ENCODE data around the gene RSRP1.
A peak's percentile ranks its signal among the peaks of the same experiment; 100 is the strongest.
"Not testable (repeated sequence)": the region's sequence is repeated elsewhere in the genome, so short reads cannot be mapped to it uniquely, and the experiment has no call there.

Gene RSRP1

DNA sequence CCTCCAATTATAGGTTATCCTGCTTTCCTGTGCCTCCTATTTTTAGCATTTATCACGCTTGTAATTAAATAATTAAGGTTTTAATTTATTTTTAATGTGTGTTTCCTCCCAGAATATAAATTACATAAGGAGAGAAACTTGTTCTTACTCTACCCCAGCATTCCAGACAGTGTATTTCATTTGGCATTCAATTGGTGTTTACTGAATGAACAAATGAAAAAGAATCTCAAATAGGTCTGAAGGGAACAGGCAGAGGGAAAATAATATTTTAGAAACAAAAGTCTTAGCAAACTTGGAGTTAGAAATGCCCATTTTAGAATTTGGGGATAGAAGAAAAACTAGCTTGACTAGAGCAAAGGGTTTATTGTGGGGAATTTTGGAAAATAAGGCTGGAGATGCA lies 9.9 kb upstream of the RSRP1 start:
- DNase-seq (ENCODE audit: low read depth, low spot score) = no peak

DNA sequence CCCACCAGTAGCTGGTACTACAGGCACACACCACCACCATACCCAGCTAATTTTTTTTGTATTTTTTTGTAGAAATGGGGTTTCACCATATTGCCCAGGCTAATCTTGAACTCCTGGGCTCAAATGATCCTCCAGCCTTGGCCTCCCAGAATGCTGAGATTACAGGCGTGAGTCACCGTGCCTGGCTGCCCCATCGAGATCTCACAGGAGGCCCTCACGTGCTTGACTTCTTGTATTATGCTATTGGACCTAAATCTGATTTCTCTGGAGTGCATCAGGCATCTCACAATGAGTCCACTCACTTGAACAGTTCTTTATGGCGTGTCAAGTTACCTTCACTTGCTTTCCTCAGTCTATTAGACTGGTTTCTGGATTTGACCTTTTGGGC lies 9.3 kb upstream of the RSRP1 start:
- DNase-seq (ENCODE audit: low read depth, low spot score) = no peak

DNA sequence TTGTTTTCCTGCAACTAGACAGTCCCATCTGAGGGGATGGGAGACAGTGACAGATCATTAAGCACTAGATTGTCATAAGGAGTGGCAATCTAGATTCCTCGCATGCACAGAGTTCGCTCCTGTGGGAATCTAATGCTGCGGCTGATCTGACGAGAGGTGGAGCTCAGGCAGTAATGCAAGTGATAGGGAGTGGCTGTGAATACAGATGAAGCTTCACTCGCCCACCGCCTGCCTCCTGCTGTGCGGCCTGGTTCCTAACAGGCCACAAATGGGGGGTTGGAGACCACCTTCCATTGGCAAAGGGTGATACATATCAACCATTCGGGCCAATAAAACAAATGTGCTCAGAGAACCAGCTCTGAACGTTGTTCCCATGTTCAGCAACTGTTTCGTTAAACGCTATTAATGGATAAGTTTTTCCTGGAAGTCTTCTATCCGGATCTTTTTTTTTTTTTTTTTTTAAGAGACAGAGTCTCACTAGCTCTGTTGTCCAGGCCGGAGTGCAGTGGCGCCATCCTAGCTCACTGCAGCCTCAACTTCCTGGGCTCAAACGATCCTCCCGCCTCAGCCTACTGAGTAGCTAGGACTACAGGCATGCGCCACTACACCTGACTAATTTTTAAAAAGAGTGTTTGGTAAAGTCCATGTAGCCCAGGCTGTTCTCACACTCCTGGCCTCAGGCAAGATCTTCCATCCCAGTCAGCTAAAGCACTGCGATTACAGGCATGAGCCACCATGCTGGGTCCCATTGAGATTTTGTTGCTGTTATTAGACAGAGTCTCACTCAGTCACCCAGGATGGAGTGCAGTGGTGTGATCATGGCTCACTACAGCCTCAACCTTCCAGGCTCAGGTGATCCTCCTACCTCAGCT lies 8.7 kb upstream of the RSRP1 start:
- no peak for DNase-seq (ENCODE audit: low read depth, low spot score)

DNA sequence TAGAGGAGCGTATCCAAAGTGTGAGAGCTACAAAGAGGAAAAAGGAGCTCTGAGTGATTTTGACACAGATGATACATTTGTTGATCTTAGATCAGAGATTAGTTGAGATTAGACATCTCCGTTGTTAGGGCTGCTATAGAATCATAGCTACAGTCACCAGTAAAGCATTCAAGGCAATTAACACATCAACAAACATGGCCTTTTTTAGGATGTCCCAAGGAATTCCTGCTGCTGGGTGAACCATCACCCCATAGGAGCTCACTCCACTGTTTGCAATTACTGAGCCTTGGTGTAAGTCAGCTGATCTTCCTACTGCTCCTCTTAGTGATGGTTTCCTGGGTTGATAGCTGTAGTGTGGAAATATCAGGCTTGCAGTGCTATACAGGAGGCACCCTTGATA lies 6.7 kb upstream of the RSRP1 start:
- DNase-seq (ENCODE audit: low read depth, low spot score) = no peak

DNA sequence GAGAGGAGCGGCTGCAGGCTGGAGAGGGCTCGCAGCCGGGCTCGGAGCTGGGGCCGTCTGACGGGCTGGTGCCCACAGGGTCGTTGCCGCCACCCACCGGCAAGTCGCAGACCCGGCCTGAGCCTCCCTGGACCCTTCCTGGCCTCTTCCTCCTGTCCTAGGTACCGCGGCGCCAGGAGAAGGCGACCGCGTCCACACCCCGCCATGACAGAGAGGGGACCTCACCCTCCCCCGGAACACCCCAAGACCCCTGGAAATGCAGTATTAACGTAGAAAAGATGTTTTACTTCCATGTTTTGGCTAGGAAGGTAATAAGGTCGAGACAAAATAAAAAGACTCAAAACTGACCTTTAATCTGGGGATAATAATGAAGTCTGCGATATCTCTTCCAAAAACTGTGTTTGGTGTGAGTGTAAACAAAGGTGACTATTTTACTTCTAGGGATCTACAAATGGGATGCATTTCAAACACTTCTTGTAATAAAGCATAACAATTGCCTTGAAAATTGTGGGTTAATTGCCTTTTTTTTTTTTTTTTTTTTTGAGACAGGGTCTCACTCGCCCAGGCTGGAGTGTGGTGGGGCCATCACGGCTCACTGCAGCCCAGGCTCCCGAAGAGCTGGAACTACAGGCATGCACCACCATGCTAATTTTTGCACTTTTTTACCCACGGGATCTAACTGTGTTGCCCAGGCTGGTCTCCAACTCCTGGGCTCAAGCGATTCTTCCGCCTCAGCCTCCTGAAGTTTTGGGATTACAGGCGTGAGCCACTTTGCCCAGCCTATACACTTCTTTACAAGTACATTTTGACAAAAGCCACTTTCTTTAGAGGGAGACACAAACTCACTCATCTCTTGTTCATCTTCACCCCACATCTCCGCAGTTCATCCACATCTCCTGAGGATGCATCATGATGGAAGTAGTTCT lies 838 bp upstream of the RSRP1 start:
- DNase-seq (ENCODE audit: low read depth, low spot score) = peak; percentile 52

DNA sequence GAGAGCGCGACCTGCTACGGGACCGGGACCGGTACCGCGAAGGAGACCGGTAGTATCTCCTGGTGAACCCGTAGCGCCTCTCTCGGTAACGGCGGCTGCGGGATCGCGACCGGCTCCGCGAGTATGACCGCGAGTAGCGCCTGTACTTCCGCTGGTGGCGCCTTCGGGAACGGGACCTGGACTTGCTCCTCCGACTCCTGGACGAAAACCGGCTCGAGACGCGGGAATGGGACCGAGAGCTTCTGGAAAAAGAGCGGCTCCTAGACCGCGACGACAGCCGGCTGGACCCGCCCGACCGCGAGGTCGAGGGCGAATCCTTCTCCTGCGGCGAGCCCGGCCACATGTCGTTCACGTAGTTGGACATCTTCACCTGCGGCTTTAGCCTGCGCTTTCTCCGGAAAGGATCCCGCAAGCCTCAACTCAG lies 642 bp downstream of the RSRP1 start:
- no peak for DNase-seq (ENCODE audit: low read depth, low spot score)

DNA sequence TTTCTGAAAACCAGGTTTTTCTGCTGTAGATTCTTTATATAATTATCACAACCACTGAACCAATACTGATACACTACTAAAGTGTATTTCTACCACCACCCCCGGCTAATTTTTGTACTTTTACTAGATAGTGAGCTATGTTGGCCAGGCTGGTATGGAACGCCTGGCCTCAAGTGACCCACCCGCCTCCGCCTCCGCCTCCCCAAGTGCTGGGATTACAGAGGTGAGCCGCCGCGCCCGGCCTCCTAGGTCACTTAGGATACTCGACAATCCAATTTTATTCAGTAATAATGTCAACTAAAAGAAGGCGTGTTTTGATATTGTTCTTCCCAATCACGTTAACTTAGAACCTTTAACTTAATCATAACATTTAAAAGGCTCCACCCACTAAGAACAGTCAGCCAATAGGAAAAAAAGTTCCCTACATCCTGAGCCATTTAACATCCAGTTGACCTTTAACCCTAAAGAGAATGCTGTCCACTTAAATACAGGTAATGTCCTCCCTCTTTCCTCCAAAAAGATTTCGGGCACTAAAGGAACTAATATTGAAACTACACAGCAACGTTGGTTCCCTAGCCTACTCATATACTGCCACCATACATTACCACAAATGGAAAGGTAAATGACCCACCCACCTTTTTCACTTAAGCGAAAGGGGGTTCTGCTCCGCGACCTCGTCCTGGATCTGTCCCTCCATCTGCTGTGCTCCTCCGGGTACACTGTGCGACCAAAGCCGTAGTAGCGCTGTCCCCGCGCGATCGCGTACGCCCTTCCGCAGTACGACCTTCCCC lies 1.2 kb downstream of the RSRP1 start:
- DNase-seq (ENCODE audit: low read depth, low spot score) = no peak

DNA sequence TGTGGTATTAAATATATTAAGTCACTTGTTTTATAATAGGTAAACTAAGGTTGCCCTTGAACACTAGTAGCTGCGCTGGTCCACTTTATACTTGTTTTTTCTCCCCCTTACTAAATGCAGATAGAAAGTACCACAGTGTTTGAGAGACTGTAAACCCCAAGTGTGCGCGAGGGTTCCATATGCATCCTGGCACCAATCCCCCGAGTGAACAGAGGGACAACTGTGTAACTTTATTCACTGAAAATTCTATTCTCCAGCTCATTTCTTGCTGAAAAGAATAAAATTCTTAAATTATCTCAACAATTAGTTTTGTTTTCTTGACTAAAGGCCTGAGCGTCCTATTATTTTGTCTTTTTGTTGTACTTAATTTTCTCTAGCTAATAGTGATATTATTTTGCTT lies 1.9 kb downstream of the RSRP1 start:
- DNase-seq (ENCODE audit: low read depth, low spot score) = no peak

DNA sequence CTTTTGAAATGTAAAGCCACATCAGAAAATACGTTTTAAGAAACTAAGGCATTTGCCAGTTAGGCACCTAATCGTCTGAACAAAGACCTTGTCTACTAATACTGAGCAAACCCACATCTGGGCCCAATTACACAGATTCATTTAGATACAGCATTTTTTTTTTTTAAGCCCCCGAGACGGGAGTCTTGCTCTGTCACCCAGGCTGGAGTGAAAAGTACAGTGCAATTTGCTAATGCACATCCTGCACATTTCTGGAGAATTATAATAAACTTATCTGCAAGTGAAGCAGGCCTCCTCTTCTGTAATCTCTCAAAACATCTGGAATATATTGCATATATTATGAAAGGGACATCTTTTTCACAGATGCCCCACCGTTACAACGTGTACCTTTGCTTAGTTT lies 3.3 kb downstream of the RSRP1 start:
- no peak for DNase-seq (ENCODE audit: low read depth, low spot score)

DNA sequence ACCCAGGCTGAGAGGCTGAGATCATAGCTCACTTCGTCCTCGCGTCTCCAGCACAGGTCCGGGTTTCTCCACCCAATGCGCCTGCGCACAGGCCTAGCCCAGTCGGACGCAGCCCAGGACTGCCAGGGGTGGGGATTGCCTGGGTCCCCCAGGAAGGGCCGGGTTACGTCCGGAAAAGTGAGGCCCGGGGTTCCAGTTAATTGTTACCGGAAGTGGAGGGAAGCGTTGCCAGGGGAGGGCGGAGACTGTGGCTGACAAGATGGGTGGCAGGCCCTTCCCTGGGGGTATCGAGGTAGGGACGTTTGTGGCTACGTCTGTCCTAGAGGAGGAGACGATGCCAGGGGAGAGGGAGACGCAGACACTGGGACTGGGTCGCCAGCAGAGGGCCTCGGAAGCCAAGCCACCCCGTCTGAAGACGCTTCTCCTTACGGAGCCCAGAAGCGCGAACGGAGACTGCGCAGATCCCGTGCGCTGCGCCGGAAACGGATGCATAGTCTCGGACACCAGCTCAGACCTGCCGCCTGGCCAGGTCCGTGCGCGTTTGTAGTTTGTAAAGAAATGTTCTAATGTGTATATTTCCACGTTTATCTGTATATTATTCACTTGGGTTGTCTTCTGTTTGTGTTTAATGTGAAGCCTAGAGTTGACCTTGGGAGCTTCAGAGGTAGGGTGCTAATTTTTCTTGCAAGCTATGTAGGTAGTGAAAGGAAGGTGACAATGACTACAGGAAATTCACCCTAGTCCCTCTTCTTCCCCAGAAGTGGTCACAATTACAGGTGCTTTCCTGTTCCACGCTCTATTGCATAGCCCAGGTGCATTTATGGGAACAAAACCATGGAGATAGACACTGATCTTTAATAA lies 7.3 kb downstream of the RSRP1 start:
- DNase-seq (ENCODE audit: low read depth, low spot score) = peak; percentile 83

DNA sequence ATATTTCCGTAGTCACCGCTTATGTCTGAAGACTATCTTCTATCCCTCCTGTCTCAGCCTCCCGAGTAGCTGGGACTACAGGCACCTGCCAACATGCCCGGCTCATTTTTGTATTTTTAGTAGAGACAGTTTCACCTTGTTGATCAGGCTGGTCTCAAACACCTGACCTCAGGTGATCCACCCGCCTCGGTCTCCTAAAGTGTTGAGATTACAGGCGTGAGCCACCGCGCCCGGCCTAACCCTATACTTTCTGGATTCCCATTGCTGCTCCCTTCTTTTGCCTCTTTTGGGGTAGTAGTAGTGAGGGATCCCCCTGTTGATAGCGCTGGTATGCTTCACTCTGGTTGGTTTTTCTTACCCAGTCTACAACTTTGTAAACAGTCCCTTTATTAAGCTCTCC lies 9.2 kb downstream of the RSRP1 start:
- DNase-seq (ENCODE audit: low read depth, low spot score) = no peak

DNA sequence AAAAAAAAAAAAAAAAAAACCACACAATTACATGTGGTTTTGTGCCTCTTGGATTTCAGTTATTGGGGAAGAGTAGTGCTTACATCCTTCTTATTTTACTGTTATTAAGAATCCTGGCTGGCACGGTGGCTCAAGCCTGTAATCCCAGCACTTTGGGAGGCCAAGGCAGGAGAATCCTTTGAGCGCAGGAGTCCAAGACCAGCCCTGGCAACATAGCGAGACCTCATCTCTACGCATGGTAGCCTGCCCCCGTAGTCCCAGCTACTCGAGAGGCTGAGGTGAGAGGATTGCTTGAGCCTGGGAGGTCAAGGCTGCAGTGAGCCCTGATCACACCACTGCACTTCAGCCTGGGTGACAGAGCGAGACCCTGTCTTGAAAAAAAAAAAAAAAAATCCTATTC lies 11.0 kb downstream of the RSRP1 start:
- not testable (repeated sequence) for DNase-seq (ENCODE audit: low read depth, low spot score)

DNA sequence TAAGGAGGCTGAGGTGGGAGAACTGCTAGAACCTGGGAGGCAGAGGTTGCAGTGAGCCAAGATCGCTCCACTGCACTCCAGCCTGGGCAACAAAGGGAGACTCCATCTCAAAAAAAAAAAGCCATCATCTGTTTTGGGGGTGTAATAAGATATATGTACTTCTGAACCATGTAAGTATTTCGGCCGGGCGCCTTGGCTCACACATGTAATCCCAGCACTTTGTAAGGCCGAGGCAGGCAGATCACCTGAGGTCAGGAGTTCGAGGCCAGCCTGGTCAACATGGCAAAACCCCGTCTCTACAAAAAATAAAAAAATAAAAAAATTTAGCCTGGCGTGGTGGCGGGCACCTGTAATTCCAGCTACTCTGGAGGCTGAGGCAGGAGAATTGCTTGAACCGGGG lies 11.8 kb downstream of the RSRP1 start:
- DNase-seq (ENCODE audit: low read depth, low spot score) = not testable (repeated sequence)

DNA sequence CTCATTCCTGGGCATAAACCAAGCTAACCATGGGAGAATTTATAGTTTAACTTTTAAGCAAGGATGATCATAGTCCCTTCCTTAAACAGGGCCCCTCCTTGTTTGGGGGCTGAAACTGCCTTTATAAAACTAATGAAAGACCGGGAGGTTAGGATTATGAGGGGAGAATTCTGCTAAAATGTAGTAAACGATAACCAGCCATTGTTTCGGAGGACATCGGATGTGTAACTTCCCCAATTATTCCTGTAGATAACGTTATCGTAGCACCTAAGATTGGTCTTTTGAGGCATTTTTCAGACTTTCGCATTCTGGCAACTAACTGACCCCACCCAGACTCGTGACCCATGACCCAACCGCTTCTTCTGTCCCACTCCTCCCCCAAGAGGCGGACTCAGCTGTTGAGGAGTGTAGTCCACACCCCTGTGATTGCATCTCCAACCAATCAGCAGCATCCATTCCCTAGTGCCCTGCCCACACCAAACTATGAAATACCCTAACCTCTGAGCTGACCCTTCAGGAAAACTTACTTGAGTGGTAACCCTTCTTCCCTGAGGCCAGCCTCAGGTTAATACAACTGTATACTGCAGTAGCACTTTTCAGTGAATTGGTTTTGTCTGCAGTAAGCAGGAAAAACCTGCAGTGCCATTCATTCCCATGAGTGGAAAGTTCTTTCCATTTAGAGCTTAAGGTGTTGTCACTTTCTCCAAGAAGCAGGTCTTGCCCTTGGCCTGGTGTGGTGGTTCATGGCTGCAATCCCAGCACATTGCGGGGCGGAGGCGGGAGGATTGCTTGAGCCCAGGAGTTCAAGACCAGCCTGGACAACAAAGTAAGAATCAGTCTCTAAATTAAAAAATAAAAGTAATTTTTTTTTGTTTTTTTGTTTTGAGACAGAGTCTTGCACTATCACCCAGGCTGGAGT lies 14.1 kb downstream of the RSRP1 start:
- peak; percentile 90 for DNase-seq (ENCODE audit: low read depth, low spot score)

DNA sequence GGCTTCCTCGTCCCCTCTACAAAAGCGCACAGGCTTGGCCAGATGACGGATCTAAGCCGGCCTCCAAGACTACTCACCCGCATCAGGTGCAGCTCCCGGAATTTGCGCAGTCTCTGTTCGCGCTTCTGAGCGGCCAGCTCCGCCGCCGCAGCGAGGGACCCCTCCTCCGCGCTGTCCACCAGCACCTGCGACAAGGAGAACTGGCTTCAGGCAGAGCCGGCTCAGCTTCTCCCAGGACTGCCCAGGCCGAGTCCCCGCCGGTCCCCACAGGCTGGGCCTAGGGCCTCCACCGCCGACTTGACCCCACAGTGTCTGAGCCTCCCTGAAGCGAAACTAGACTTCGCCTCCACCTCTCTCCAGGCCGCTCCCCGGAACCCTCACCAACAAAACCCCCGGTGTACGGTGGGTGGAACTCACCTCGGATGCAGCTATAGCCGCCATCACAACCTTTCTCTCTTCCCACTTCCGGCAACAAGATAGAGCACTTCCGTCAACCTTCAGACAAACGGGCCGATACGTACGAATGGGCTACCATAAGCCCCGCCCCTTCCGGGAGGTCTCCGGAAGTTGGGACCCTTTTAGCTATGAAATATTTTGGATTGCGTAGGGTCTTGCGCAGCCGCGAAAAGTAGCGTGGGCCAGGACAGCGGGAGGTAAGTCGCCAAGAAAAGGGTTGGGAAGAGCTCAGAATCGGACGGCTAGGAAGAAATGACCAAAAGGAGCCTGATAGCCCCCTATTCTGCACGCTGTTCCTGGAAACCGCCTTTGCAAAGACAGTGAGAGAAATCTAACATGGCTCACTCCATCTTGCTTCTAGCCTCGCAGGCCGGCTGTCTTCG lies 15.0 kb downstream of the RSRP1 start, which contains the start of gene SYF2:
TSS of gene SYF2 (minus strand) at position 476 of the 839 bp plus-strand sequence. CDS start at position 441, 35 bp downstream.
- DNase-seq (ENCODE audit: low read depth, low spot score) = peak; percentile 88

DNA sequence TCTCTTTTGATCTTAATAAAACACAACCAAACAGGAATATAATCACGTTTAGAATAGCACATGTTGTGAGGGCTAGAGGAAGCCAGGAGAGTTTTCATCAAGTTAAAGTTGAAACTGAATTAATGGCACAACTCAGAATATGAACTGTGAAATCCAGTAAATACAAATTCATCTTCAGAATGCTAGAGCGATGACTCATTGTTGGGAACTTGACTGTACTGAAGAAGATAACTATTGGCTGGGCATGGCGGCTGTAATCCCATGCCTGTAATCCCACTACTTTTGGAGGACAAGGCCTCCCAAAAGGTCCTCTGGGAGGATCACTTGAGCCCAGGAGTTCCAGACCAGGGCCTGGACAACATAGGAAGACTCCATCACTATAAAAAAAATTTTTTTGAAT lies 23.8 kb downstream of the RSRP1 start:
- DNase-seq (ENCODE audit: low read depth, low spot score) = no peak

DNA sequence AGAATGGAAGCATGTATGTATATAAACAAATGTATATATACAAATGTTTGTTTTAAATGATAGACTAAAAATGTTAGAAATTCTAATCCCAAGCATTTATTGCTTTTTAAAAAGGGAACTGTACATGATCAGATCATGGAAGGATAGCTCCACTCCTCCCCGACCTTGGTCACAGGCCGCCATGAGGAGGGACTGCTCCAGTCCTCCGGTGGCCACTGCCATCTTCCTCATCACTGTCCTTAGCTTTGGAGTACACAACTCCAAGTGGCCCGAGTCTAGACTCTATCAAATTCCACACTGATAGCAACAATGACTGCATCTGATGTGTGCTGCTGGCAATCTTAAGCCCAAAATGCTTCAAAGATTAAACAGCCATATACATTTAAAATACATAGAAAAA lies 24.6 kb downstream of the RSRP1 start:
- no peak for DNase-seq (ENCODE audit: low read depth, low spot score)

DNA sequence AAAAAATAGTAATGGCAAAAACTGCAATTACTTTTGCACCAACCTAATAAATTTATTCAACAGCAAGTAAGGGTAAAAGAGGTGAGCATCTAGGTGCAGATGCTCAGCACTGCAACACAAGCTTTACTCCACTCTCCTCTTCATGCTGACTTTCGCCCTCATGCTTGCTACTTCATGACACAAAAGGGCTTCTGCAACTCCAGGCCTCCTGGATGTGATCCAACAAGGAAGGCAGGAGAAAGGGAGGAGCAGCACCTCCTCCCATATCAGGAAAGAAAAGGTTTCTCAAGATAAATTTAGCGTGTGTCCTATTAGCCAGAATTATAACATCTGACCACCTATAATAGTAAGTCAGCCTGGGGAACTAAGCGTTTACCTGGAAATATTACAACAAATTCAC lies 26.6 kb downstream of the RSRP1 start:
- DNase-seq (ENCODE audit: low read depth, low spot score) = no peak
